ENCODE data around the gene DGKZ.

DGKZ gene

GRCh38 chr11:46345131-46345597, 2.1 kb upstream of the DGKZ start:
- Histone ChIP-seq H2AFZ (ENCODE audit: low read depth) (no peak overlapping the region), H3K4me2 (no peak overlapping the region), H3K4me3 (IDR thresholded peaks at IDR 0.05; ENCODE audit: insufficient read depth, low read depth, low read length) (no peak overlapping the region), H3K27me3 (ENCODE audit: insufficient read depth, low read depth) (peaks cover 20% of the 10 kb centered on the region), H3K9ac (no peak overlapping the region), H3K27ac (no peak overlapping the region), H4K20me1 (ENCODE audit: insufficient read depth) (no peaks in the 10 kb centered on the region), H3K79me2 (ENCODE audit: insufficient read depth, low read depth) (peaks cover 12% of the 10 kb centered on the region), H3K4me1 (ENCODE audit: low read depth, poor library complexity, severe bottlenecking) (peaks cover 19% of the 10 kb centered on the region), H3K36me3 (ENCODE audit: insufficient read depth) (no peaks in the 10 kb centered on the region; the same call in 1 of the 2 replicates)
- TF ChIP-seq, protein P1, sequence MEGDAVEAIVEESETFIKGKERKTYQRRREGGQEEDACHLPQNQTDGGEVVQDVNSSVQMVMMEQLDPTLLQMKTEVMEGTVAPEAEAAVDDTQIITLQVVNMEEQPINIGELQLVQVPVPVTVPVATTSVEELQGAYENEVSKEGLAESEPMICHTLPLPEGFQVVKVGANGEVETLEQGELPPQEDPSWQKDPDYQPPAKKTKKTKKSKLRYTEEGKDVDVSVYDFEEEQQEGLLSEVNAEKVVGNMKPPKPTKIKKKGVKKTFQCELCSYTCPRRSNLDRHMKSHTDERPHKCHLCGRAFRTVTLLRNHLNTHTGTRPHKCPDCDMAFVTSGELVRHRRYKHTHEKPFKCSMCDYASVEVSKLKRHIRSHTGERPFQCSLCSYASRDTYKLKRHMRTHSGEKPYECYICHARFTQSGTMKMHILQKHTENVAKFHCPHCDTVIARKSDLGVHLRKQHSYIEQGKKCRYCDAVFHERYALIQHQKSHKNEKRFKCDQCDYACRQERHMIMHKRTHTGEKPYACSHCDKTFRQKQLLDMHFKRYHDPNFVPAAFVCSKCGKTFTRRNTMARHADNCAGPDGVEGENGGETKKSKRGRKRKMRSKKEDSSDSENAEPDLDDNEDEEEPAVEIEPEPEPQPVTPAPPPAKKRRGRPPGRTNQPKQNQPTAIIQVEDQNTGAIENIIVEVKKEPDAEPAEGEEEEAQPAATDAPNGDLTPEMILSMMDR (conservative IDR thresholded peaks at IDR 0.05; ENCODE audit: low read depth, low read length), result no peak

DNA sequence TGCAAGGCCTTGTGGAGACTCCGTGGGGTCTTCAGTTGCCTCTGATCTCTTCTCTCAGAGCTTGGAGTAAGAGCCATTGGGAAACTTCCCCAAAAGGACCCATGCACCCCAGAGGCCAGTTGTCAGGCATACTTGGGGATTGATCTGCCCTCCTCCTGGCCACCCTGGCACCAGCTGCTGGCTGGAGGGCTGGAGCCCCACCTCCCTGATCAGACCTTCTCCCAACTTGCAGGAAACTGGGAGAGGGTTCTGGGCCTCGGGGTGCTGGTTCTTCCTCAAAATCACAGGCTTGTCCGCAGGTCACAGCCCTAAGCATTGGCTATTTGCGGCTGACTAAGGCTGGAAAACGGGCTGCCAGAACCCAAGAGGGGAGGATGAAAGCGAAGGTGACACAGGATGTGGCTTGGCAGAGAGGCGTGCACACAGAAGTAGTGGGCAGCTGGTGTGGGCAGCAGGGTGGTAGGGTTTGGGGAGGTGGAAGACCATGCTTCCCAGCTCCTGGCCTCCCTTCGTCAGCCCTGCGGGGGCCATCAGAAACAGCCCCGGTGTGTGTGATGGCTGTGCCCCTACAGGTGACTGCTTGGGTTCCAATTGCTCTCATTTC, 1.3 kb upstream of the DGKZ start:
- H3K79me2 ChIP-seq (ENCODE audit: insufficient read depth, low read depth), result peaks cover 16% of the 10 kb centered on the region

DNA sequence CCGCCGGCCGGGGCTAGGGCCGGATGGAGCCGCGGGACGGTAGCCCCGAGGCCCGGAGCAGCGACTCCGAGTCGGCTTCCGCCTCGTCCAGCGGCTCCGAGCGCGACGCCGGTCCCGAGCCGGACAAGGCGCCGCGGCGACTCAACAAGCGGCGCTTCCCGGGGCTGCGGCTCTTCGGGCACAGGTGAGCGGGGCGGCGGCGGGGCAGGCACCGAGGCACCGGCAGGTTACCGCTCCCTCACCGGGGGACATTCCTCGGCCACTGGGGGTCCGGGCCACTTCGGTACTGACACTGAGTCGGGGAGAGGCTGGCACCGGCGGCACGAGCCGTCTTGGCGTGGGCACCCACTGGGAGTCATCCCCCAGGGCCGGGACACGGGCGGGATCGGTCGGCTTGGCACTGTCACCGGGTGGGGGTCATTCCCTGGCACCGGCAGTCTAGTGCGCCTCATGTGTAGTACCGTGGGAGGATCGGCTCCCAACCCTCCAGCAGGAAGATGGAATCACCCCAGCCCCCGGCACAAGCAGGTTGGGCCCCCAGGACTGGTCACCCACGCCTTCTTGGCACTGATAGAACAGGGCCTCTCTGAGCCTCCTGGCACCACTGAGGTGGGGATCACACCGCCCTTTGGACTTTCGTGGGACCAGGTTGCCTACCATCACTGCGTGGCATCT, 511 bp downstream of the DGKZ start:
- TF ChIP-seq, protein P1 (conservative IDR thresholded peaks at IDR 0.05; ENCODE audit: low read depth, low read length), result no peak
- H3K4me2 ChIP-seq, result peak overlapping the region; percentile 83
- H3K27ac ChIP-seq, result no peak overlapping the region
- H3K9ac ChIP-seq, result peak overlapping the region; percentile 55; the same call in 1 of the 2 replicates
- peaks cover 12% of the 10 kb centered on the region for H3K27me3 ChIP-seq (ENCODE audit: insufficient read depth, low read depth)
- peaks cover 28% of the 10 kb centered on the region for H3K79me2 ChIP-seq (ENCODE audit: insufficient read depth, low read depth)
- H3K4me3 ChIP-seq (IDR thresholded peaks at IDR 0.05; ENCODE audit: insufficient read depth, low read depth, low read length), result no peak overlapping the region
- peaks cover 19% of the 10 kb centered on the region for H3K4me1 ChIP-seq (ENCODE audit: low read depth, poor library complexity, severe bottlenecking)
- H3K36me3 ChIP-seq (ENCODE audit: insufficient read depth), result no peaks in the 10 kb centered on the region; the same call in 1 of the 2 replicates
- H4K20me1 ChIP-seq (ENCODE audit: insufficient read depth), result no peaks in the 10 kb centered on the region
- H2AFZ ChIP-seq (ENCODE audit: low read depth), result peak overlapping the region; percentile 41

More for the DNA sequence above, 1.3 kb upstream of the DGKZ start:
- Histone ChIP-seq H2AFZ (ENCODE audit: low read depth) (no peak overlapping the region), H3K4me2 (no peak overlapping the region), H3K27ac (no peak overlapping the region), H3K9ac (no peak overlapping the region), H3K27me3 (ENCODE audit: insufficient read depth, low read depth) (peaks cover 20% of the 10 kb centered on the region), H4K20me1 (ENCODE audit: insufficient read depth) (no peaks in the 10 kb centered on the region), H3K4me1 (ENCODE audit: low read depth, poor library complexity, severe bottlenecking) (peaks cover 19% of the 10 kb centered on the region), H3K36me3 (ENCODE audit: insufficient read depth) (no peaks in the 10 kb centered on the region; the same call in 1 of the 2 replicates), H3K4me3 (IDR thresholded peaks at IDR 0.05; ENCODE audit: insufficient read depth, low read depth, low read length) (no peak overlapping the region)
- TF ChIP-seq, protein P1 (conservative IDR thresholded peaks at IDR 0.05; ENCODE audit: low read depth, low read length), result no peak

DNA sequence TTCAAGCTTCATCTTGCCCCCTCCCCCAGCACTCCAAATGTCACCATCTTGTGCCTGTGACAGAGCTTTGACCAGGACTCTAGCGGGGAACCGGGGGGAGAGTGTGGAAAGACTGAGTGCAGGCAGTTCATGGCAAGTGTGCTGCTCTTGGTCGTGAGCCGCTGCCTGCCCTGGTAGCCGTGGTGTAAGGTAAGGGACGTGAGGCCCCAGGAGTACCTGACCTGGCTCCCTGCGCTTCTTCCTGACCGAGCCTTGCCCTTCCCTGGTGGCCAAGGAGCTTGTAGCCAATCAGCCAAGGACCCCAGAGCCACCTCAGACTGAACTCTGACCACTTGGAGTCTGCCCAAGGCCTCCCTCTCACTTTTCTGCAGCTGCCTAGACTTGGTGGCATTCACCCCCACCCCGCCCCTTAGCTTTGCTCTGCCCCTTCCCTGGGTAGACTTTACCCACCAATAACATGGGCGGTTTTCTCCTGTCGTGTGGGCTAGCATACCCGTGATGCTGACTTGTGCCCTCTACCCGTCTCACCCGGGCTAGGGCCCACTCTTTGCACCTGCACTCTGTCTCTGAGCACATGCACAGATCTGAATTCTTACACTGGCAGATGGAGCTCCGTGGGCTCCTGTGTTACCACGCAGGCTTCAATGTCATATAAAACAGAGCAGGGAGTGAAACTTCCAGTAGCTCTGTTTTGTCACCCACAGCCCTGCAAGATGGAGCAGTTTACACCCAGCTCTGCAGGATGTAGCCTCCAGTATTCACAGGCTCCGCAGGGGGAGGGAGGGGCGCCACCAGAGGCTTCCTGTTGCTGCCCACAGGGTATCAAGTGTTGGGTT, 1.5 kb downstream of the DGKZ start:
- Histone ChIP-seq H3K27me3 (ENCODE audit: insufficient read depth, low read depth) (peaks cover 1% of the 10 kb centered on the region), H2AFZ (ENCODE audit: low read depth) (no peak overlapping the region), H3K9ac (peak overlapping the region; percentile 55; the same call in 1 of the 2 replicates), H3K4me1 (ENCODE audit: low read depth, poor library complexity, severe bottlenecking) (peaks cover 19% of the 10 kb centered on the region), H3K4me2 (peak overlapping the region; percentile 83), H3K27ac (peak overlapping the region; percentile 38), H3K4me3 (IDR thresholded peaks at IDR 0.05; ENCODE audit: insufficient read depth, low read depth, low read length) (no peak overlapping the region), H3K36me3 (ENCODE audit: insufficient read depth) (no peaks in the 10 kb centered on the region; the same call in 1 of the 2 replicates), H4K20me1 (ENCODE audit: insufficient read depth) (no peaks in the 10 kb centered on the region), H3K79me2 (ENCODE audit: insufficient read depth, low read depth) (peaks cover 32% of the 10 kb centered on the region)
- TF ChIP-seq, protein P1 (conservative IDR thresholded peaks at IDR 0.05; ENCODE audit: low read depth, low read length), result no peak
